Hematopoietic multipotent progenitor cell treated with erythropoietin and hydrocortisone succinate and interleukin-3 and kit ligand, for 17 days (in vitro differentiated cells): Measurements from ENCODE around the gene ACTR6.
"Not testable (repeated sequence)": the region's sequence is repeated elsewhere in the genome, so short reads cannot be mapped to it uniquely, and the experiment has no call there.

Experiments
- DNase-seq: peaks from one replicate; pipeline ENCODE4 v3.0.0-alpha.2; 2015; ENCODE audit warnings: low spot score

Gene ACTR6

GRCh38 chr12:100221523-100221922, 20.9 kb downstream of the ACTR6 start:
- no peak for DNase-seq

- not testable (repeated sequence) for DNase-seq
Measured at GRCh38 chr12:100222173-100222572, 21.6 kb downstream of the ACTR6 start.

GRCh38 chr12:100225491-100225890, 24.9 kb downstream of the ACTR6 start:
- DNase-seq: no peak

DNA sequence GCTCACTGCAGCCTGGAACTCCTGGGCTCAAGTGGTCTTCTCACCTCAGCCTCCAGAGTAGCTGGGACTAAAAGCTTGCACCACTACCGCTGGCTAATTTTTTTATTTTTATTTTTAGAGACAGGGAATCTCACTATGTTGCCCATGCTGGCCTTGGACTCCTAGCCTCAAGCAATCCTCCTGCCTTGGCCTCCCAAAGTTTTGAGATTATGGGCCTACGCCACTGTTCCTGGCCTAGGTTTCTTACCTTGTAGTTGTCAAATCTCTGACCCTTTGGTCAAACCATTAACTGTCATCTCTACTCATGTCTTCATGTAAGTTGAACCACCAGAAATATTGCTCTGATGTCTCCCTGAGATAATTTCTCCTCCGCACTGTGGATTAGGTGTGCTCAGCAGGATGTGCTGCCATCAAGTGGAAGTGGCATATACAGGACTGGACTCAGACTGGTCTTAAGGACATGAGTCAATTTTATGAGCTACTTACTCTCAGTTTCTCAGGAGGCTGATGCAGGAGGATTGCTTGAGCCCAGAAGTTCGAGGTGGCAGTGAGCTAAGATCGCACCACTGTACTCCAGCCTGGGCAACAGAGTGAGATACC, 28.5 kb downstream of the ACTR6 start:
- no peak for DNase-seq

GRCh38 chr12:100229876-100230275, 29.3 kb downstream of the ACTR6 start:
- DNase-seq: no peak

DNA sequence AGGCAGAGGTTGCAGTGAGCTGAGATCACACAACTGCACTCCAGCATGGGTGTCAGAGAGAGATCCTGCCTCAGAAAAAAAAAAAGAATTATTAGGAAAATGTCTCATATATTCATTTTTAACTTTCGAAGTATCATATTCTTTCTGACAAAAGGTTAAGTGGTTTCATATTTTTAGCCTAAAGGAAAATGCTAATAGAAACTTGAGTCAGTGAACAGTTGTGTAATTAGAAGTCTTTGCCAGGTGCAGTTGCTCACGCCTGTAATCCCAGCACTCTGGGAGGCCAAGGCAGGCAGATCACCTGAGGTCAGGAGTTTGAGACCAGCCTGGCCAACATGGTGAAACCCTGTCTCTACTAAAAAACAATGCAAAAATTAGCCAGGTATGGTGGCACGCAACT, 31.3 kb downstream of the ACTR6 start:
- not testable (repeated sequence) for DNase-seq

DNA sequence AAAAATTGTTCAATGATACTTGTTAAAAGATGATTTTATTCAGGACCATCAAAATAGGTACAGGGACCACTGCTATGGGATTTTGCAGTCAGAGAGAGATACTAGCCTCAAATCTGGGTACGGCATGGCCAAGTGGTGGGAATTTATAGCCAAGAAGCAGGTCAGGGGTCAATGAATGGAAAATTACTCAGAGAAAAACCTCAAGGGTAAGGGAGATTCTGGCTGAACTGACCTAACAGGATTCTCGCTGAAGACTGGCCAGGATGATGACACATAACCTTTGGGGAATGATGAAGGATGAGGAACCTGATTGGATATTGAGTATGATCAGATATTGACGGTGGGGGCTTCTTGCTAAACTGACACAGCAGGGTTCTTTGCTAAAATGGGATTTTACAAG, 33.6 kb downstream of the ACTR6 start:
- no peak for DNase-seq

DNA sequence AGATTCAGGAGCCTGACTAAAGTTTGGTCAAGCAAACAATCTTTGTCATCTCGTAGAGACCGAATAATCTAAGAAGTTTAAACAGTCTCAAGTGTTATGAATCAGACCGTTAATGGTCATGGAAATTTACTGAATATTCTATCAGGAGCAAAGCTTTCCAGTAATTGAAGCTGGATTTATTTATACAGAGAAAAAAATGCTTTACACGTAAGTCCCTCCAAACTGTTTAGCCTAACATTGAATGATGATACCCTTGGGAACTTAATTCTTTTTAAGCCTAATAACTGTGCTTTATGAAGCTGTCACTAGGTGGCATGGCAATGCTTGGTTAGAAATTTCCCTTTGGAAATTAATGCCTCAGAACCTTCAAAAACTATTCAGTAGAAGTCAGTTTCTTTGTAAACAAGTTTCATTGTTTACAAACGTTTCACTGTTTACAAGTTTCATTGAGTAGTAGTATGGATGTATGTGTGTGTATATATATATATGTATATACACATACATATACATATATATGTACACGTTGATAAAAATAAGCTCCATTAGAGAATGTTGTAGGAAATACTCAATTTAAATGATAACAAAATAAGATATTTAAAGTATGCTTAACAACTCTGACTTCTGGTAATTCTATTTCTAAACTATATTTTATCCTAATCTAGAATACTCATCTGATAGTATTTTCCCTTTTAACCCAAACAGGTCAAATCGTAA, 34.1 kb downstream of the ACTR6 start:
- peak; percentile 58 for DNase-seq

- DNase-seq: no peak
Measured at GRCh38 chr12:100238801-100239200, 38.2 kb downstream of the ACTR6 start.

- DNase-seq: no peak
Measured at GRCh38 chr12:100239589-100239988, 39.0 kb downstream of the ACTR6 start.

- no peak for DNase-seq
Measured at GRCh38 chr12:100243137-100243536, 42.5 kb downstream of the ACTR6 start.

GRCh38 chr12:100247765-100248164, 47.1 kb downstream of the ACTR6 start:
- DNase-seq: no peak

- no peak for DNase-seq
Measured at GRCh38 chr12:100248886-100249285, 48.3 kb downstream of the ACTR6 start.

- no peak for DNase-seq
Measured at GRCh38 chr12:100249941-100250340, 49.3 kb downstream of the ACTR6 start.

DNA sequence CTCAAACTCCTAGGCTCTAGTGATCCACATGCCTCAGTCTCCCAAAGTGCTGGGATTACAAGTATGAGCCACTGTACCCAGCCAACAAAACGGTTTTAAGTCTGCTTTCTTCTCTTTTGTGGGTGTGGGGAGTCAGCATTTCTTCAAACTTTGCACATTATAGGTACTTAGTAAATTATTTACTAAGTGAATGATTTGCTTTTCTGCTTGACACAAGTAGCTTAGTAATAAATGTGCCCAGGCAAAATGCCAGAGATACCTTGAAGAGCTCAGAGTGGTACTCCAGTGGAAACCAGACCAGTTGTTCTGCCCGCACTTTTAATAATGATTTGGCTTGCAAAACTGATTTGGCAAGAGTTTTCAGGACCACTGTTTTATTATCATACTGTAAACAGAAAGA, 51.3 kb downstream of the ACTR6 start:
- no peak for DNase-seq

- DNase-seq: no peak
Measured at GRCh38 chr12:100253437-100253836, 52.8 kb downstream of the ACTR6 start.

DNA sequence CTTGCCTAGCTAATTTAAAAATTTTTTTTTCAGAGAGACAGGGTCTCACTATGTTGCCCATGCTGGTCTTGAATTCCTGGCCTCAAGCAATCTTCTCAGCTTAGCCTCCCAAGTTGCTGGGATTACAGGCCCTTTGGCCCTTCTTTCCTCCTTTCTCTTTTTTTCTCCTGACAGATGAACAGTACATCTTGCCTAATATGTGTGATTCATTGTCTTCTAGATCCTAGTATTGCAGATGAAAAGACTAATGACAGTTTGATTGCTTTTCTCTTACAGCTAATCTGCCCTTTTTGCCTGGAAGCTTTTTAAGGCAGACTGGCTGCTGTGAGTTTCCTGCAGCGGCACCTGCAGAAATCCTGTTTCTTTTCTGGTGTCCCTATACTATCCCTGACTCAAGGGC, 54.3 kb downstream of the ACTR6 start:
- DNase-seq: no peak

DNA sequence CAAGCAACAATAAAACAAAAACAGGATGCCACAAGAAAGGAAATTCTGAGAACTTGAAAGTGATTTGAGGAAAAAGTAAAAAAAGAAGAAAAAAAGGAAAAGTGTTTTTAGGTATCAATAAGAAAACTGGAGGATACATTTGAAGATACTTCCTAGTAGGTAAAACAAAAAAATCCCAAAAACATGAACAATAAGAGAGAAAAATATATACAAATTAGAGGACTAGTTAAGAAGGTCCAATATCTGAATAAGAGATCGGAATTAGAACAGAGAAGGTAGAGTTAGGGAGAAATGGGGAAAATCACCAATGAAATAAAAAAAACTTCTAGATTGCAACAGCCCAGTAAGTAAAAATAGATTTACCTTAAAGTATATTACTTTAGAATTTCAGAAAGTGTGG, 57.5 kb downstream of the ACTR6 start:
- no peak for DNase-seq

DNA sequence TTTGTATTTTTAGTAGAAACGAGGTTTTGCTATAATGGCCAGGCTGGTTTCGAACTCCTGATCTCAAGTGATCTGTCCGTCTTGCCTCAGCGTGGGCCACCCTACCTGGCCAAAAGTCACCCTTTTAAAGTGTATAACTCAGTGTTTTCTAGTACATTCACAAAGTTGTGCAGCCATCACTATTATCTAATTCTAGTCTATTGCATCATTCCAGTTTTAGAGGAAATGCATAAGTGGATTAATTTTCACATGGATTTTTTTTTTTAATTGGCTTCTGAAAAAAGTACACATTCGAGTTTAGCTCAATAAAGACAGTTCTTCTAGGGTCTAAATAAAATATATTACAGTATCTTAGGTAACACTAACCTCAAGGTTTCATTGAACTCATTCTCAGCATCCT, 62.5 kb downstream of the ACTR6 start:
- DNase-seq: no peak

DNA sequence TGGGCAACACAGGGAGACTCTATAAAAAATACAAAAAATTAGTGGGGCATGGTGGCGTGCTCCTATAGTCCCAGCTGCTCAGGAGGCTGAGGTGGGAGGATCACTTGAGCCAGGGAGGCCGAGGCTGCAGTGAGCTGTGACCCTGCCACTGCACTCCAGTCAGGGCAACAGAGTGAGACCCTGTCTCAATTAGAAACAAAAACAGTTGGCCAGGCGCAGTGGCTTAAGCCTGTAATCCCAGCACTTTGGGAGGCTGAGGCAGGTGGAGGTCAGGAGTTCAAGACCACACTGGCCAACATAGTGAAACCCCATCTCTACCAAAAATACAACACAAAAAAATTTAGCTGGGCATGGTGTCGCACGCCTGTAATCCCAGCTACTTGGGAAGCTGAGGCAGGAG, 64.5 kb downstream of the ACTR6 start:
- DNase-seq: not testable (repeated sequence)

DNA sequence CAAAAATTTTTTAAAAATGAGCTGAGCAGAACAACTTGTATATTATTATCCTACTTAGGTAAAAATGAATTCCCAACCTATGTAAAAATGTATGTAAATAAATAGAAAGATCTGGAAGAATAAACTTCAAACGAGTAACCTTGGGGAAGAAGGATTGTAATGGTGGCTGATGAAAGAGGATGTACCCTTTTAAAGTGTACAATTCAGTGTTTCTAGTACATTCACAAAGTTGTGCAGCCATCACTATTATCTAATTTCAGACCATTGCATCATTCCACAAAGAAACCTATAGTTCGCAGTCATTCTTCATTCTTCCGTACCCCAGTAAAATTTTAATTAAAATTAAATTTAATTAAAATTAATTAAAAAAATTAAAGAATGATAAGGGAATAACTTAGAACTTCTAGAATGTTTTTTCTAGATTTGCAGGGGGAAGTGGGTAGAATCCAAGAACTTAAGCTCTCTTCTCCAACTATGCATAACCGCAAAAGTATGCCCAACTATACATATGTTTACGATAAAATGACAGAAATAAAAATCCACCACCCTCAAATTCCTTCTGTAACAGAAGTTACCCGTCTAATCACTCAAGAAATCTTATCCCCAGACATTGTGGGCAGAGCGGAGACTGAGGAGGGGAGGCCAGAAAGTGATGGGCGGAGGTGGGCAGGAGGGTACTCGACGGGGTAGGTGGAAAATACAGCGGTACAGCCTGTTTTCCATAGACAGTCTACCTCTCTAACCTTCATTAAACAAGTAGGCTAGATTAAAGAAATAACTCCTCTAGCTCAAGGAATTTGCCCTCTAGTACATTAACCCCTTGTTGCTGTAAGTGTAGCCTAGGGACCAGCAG, 65.3 kb downstream of the ACTR6 start:
- no peak for DNase-seq

- DNase-seq: no peak
Measured at GRCh38 chr12:100266585-100266834, 65.9 kb downstream of the ACTR6 start.

DNA sequence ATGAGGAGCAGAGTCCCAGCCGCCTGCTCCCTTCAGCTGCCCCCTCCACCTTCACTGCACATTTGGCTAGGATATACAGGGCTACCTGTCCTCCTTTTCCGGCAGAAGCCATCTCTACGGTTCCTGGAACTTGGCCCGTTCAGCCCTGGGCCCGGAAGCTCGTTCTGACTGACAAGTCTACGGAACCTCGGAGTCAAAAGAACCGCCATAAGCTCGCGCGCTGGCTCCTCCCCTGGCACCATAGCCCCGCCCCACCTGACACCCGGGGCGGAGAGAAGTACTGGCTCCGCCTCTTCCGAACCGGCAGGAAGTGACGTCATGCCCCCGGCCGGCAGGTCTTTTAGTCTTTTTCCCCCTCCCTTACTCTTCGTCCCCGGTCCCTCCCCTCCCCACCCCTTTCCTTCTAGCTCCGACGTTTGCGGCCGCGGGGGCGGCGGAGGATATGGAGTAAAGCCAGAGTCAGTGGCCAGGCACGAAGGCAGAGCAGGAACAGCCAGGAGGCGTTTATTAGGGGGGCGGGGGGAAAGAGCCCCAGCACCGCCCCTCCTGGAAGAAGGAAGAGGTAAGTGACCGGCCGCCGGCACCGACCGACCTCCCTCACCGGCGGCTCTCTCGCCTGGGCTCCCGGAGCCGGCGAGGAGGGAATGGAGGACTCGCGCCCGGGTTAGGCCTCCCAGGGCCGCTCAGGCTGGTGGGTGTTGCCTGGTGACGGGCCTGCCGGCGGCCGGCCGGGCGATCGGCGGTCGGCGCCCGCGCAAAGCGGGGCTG, 66.4 kb downstream of the ACTR6 start, which contains the start of the genes DEPDC4 and SCYL2:
Gene DEPDC4 (minus strand): TSS at position 245 of the 768 bp plus-strand sequence. CDS start 3 bp downstream, at position 242.
Gene SCYL2 (plus strand): TSS at position 343 of the 768 bp plus-strand sequence. CDS start 15,794 bp downstream, outside the sequence.
- peak; percentile 97 for DNase-seq
